ENCODE measurements around the gene CD36. TPM values are rescaled to one million over a fixed set of nuclear protein-coding genes. Genes with fewer than 3 reads are reported as not detected.

The CD36 gene
- total and polyA plus RNA-seq, 4 donors = 24.7 to 90.4 (median 67.1) TPM

- Histone ChIP-seq H3K27ac (ENCODE audit: low read depth, low read length) (no peak overlapping the region), H3K9me3 (ENCODE audit: control insufficient read depth, insufficient read depth, low read length) (no peaks in the 10 kb centered on the region), H3K4me3 (ENCODE audit: low read depth, low read length) (no peak overlapping the region), H3K27me3 (ENCODE audit: control insufficient read depth, insufficient read depth, low read length) (no peaks in the 10 kb centered on the region), H3K4me1 (ENCODE audit: control insufficient read depth, insufficient read depth, low read length) (no peaks in the 10 kb centered on the region), H3K36me3 (ENCODE audit: control insufficient read depth, insufficient read depth, low read length) (no peaks in the 10 kb centered on the region)
- WGBS (ENCODE audit: insufficient coverage) = no CpG with 5 or more reads among the region's 2 CpGs
- DNase-seq (ENCODE audit: low read depth in 4 of 6, low spot score in 6 of 6) = no peak
These were observed 34.0 kb upstream of the CD36 start for GRCh38 chr7:80604436-80604835.

GRCh38 chr7:80607136-80607535, 31.3 kb upstream of the CD36 start:
- H3K27ac ChIP-seq (ENCODE audit: low read depth, low read length) = no peak overlapping the region
- no peaks in the 10 kb centered on the region for H3K36me3 ChIP-seq (ENCODE audit: control insufficient read depth, insufficient read depth, low read length)
- H3K9me3 ChIP-seq (ENCODE audit: control insufficient read depth, insufficient read depth, low read length) = no peaks in the 10 kb centered on the region
- WGBS (ENCODE audit: insufficient coverage) = no CpG with 5 or more reads among the region's 1 CpG
- DNase-seq (ENCODE audit: low read depth in 4 of 6, low spot score in 6 of 6) = no peak
- no peak overlapping the region for H3K4me3 ChIP-seq (ENCODE audit: low read depth, low read length)
- no peaks in the 10 kb centered on the region for H3K4me1 ChIP-seq (ENCODE audit: control insufficient read depth, insufficient read depth, low read length)
- H3K27me3 ChIP-seq (ENCODE audit: control insufficient read depth, insufficient read depth, low read length) = no peaks in the 10 kb centered on the region

- DNase-seq (ENCODE audit: low read depth in 4 of 6, low spot score in 6 of 6) = no peak
- no peaks in the 10 kb centered on the region for H3K4me1 ChIP-seq (ENCODE audit: control insufficient read depth, insufficient read depth, low read length)
- H3K4me3 ChIP-seq (ENCODE audit: low read depth, low read length) = no peak overlapping the region
- H3K27ac ChIP-seq (ENCODE audit: low read depth, low read length) = no peak overlapping the region
- H3K9me3 ChIP-seq (ENCODE audit: control insufficient read depth, insufficient read depth, low read length) = no peaks in the 10 kb centered on the region
- no peaks in the 10 kb centered on the region for H3K36me3 ChIP-seq (ENCODE audit: control insufficient read depth, insufficient read depth, low read length)
- H3K27me3 ChIP-seq (ENCODE audit: control insufficient read depth, insufficient read depth, low read length) = no peaks in the 10 kb centered on the region
These were observed 30.1 kb upstream of the CD36 start for GRCh38 chr7:80608336-80608735.

- no peak overlapping the region for H3K27ac ChIP-seq (ENCODE audit: low read depth, low read length)
- no peaks in the 10 kb centered on the region for H3K36me3 ChIP-seq (ENCODE audit: control insufficient read depth, insufficient read depth, low read length)
- H3K9me3 ChIP-seq (ENCODE audit: control insufficient read depth, insufficient read depth, low read length) = no peaks in the 10 kb centered on the region
- DNase-seq (ENCODE audit: low read depth in 4 of 6, low spot score in 6 of 6) = no peak
- H3K27me3 ChIP-seq (ENCODE audit: control insufficient read depth, insufficient read depth, low read length) = no peaks in the 10 kb centered on the region
- no peaks in the 10 kb centered on the region for H3K4me1 ChIP-seq (ENCODE audit: control insufficient read depth, insufficient read depth, low read length)
- no CpG with 5 or more reads among the region's 1 CpG for WGBS (ENCODE audit: insufficient coverage)
- H3K4me3 ChIP-seq (ENCODE audit: low read depth, low read length) = no peak overlapping the region
These were observed 28.7 kb upstream of the CD36 start for GRCh38 chr7:80609751-80610150.

GRCh38 chr7:80611353-80611752, 27.1 kb upstream of the CD36 start:
- WGBS (ENCODE audit: insufficient coverage) = 85% methylated on average over 3 of the region's 3 CpGs
- DNase-seq (ENCODE audit: low read depth in 4 of 6, low spot score in 6 of 6) = no peak
- Histone ChIP-seq H3K4me1 (ENCODE audit: control insufficient read depth, insufficient read depth, low read length) (no peaks in the 10 kb centered on the region), H3K4me3 (ENCODE audit: low read depth, low read length) (no peak overlapping the region), H3K27me3 (ENCODE audit: control insufficient read depth, insufficient read depth, low read length) (no peaks in the 10 kb centered on the region), H3K27ac (ENCODE audit: low read depth, low read length) (no peak overlapping the region), H3K36me3 (ENCODE audit: control insufficient read depth, insufficient read depth, low read length) (no peaks in the 10 kb centered on the region), H3K9me3 (ENCODE audit: control insufficient read depth, insufficient read depth, low read length) (no peaks in the 10 kb centered on the region)

- Histone ChIP-seq H3K36me3 (ENCODE audit: control insufficient read depth, insufficient read depth, low read length) (no peaks in the 10 kb centered on the region), H3K9me3 (ENCODE audit: control insufficient read depth, insufficient read depth, low read length) (no peaks in the 10 kb centered on the region), H3K4me3 (ENCODE audit: low read depth, low read length) (no peak overlapping the region), H3K4me1 (ENCODE audit: control insufficient read depth, insufficient read depth, low read length) (no peaks in the 10 kb centered on the region), H3K27ac (ENCODE audit: low read depth, low read length) (no peak overlapping the region), H3K27me3 (ENCODE audit: control insufficient read depth, insufficient read depth, low read length) (no peaks in the 10 kb centered on the region)
- no CpG with 5 or more reads among the region's 2 CpGs for WGBS (ENCODE audit: insufficient coverage)
- DNase-seq (ENCODE audit: low read depth in 4 of 6, low spot score in 6 of 6) = peak in 3 of 6 donors; percentile 17 to 68 (median 51)
These were observed 26.7 kb upstream of the CD36 start for GRCh38 chr7:80611779-80612178.

- H3K27ac ChIP-seq (ENCODE audit: low read depth, low read length) = no peak overlapping the region
- H3K4me1 ChIP-seq (ENCODE audit: control insufficient read depth, insufficient read depth, low read length) = no peaks in the 10 kb centered on the region
These were observed 25.6 kb upstream of the CD36 start for GRCh38 chr7:80612880-80613279.

GRCh38 chr7:80613519-80613918, 24.9 kb upstream of the CD36 start:
- no peaks in the 10 kb centered on the region for H3K9me3 ChIP-seq (ENCODE audit: control insufficient read depth, insufficient read depth, low read length)
- H3K36me3 ChIP-seq (ENCODE audit: control insufficient read depth, insufficient read depth, low read length) = no peaks in the 10 kb centered on the region
- no peak overlapping the region for H3K4me3 ChIP-seq (ENCODE audit: low read depth, low read length)
- H3K27me3 ChIP-seq (ENCODE audit: control insufficient read depth, insufficient read depth, low read length) = no peaks in the 10 kb centered on the region
- WGBS (ENCODE audit: insufficient coverage) = 86% methylated on average over 1 of the region's 1 CpG
- DNase-seq (ENCODE audit: low read depth in 4 of 6, low spot score in 6 of 6) = no peak
- no peaks in the 10 kb centered on the region for H3K4me1 ChIP-seq (ENCODE audit: control insufficient read depth, insufficient read depth, low read length)
- no peak overlapping the region for H3K27ac ChIP-seq (ENCODE audit: low read depth, low read length)

More at GRCh38 chr7:80612880-80613279, 25.6 kb upstream of the CD36 start:
- H3K27me3 ChIP-seq (ENCODE audit: control insufficient read depth, insufficient read depth, low read length) = no peaks in the 10 kb centered on the region
- H3K36me3 ChIP-seq (ENCODE audit: control insufficient read depth, insufficient read depth, low read length) = no peaks in the 10 kb centered on the region
- no peaks in the 10 kb centered on the region for H3K9me3 ChIP-seq (ENCODE audit: control insufficient read depth, insufficient read depth, low read length)
- H3K4me3 ChIP-seq (ENCODE audit: low read depth, low read length) = no peak overlapping the region
- DNase-seq (ENCODE audit: low read depth in 4 of 6, low spot score in 6 of 6) = no peak

GRCh38 chr7:80614851-80615271, 23.6 kb upstream of the CD36 start:
- H3K9me3 ChIP-seq (ENCODE audit: control insufficient read depth, insufficient read depth, low read length) = peaks cover 4% of the 10 kb centered on the region
- H3K27ac ChIP-seq (ENCODE audit: low read depth, low read length) = no peak overlapping the region
- no peak for DNase-seq (ENCODE audit: low read depth in 4 of 6, low spot score in 6 of 6)
- H3K27me3 ChIP-seq (ENCODE audit: control insufficient read depth, insufficient read depth, low read length) = no peaks in the 10 kb centered on the region
- no peak overlapping the region for H3K4me3 ChIP-seq (ENCODE audit: low read depth, low read length)
- H3K36me3 ChIP-seq (ENCODE audit: control insufficient read depth, insufficient read depth, low read length) = no peaks in the 10 kb centered on the region
- no peaks in the 10 kb centered on the region for H3K4me1 ChIP-seq (ENCODE audit: control insufficient read depth, insufficient read depth, low read length)
- 73% methylated on average over 2 of the region's 5 CpGs for WGBS (ENCODE audit: insufficient coverage)

- Histone ChIP-seq H3K4me1 (ENCODE audit: control insufficient read depth, insufficient read depth, low read length) (no peaks in the 10 kb centered on the region), H3K27ac (ENCODE audit: low read depth, low read length) (no peak overlapping the region), H3K9me3 (ENCODE audit: control insufficient read depth, insufficient read depth, low read length) (peaks cover 4% of the 10 kb centered on the region), H3K4me3 (ENCODE audit: low read depth, low read length) (no peak overlapping the region), H3K27me3 (ENCODE audit: control insufficient read depth, insufficient read depth, low read length) (no peaks in the 10 kb centered on the region), H3K36me3 (ENCODE audit: control insufficient read depth, insufficient read depth, low read length) (no peaks in the 10 kb centered on the region)
- no CpG with 5 or more reads among the region's 1 CpG for WGBS (ENCODE audit: insufficient coverage)
- DNase-seq (ENCODE audit: low read depth in 4 of 6, low spot score in 6 of 6) = no peak
These were observed 20.3 kb upstream of the CD36 start for GRCh38 chr7:80618096-80618495.
